ENCODE measurements around the gene MAP2K2. TPM values are rescaled to one million over a fixed set of nuclear protein-coding genes. Genes with fewer than 3 reads are reported as not detected.

The MAP2K2 gene
- total RNA-seq, 1 donor from 2014 or later, result 153 TPM

DNA sequence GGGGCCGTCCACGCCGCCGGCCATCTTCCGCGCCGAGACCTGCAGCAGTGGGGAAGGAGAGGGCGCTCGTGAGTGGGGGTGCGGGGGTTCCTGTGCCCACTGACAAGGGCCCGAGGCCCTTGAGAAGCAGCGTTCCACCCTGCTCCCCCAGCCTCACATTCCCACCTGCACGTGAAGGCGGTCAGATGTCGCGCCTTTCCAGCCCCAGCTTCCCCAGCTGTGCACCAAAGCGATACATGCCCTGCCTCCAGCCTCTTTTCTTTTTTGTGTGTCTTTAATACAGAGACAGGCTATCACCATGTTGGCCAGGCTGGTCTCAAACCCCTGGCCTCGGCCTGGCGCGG lies 68.7 kb downstream of the MAP2K2 start:
- no peak overlapping the region for H3K4me3 Mint-ChIP-seq (ENCODE audit: unreplicated experiment)

DNA sequence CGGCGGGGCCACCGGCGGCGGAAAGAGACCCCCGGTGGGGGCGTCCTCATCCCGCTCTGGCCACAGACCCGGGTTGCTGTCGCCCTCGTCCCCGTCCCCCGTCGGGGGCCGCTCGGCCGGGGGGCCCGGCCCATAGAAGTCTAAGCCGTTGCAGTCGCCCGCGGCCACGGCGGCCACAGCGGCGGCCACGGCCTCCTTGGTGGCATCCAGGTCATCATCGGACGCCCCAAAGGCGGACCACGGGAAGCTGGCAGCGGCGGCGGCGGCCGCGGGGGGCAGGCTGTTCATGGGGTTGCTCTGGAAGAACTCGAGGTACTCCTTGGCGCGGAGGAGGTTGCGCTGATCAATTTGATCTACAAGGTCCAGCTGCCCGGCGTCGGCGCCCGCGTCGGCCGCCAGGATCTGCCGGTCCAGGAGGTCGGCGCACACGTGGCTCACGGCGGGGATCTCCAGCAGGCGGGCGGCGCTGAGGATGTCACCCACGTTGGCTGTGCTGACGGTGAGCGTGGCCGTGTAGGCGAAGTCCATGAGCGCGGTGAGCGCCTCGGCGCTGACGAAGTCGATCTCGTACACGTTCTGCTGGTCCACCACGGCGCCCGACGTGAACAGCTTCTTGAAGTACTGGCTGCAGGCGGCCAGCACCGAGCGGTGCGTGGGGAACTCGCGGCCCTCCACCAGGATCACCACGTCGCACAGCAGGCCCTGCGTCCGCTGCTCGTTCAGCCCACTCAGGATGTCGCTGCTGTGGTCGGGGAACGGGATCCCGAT lies 69.3 kb downstream of the MAP2K2 start:
- DNase-seq (ENCODE audit: low spot score), result no peak
- TF ChIP-seq, protein P1, sequence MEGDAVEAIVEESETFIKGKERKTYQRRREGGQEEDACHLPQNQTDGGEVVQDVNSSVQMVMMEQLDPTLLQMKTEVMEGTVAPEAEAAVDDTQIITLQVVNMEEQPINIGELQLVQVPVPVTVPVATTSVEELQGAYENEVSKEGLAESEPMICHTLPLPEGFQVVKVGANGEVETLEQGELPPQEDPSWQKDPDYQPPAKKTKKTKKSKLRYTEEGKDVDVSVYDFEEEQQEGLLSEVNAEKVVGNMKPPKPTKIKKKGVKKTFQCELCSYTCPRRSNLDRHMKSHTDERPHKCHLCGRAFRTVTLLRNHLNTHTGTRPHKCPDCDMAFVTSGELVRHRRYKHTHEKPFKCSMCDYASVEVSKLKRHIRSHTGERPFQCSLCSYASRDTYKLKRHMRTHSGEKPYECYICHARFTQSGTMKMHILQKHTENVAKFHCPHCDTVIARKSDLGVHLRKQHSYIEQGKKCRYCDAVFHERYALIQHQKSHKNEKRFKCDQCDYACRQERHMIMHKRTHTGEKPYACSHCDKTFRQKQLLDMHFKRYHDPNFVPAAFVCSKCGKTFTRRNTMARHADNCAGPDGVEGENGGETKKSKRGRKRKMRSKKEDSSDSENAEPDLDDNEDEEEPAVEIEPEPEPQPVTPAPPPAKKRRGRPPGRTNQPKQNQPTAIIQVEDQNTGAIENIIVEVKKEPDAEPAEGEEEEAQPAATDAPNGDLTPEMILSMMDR (IDR thresholded peaks at IDR 0.05; ENCODE audit: unreplicated experiment), result no peak
- Mint-ChIP-seq H3K4me3 (ENCODE audit: unreplicated experiment) (no peak overlapping the region), H3K36me3 (ENCODE audit: low read depth, unreplicated experiment) (peaks cover 25% of the 10 kb centered on the region), H3K27me3 (ENCODE audit: unreplicated experiment) (peaks cover 15% of the 10 kb centered on the region), H3K9me3 (ENCODE audit: unreplicated experiment) (no peaks in the 10 kb centered on the region), H3K4me1 (ENCODE audit: unreplicated experiment) (peaks cover 5% of the 10 kb centered on the region), H3K27ac (ENCODE audit: unreplicated experiment) (no peak overlapping the region)

More for the DNA sequence above, 68.7 kb downstream of the MAP2K2 start:
- Mint-ChIP-seq H3K4me1 (ENCODE audit: unreplicated experiment) (peaks cover 5% of the 10 kb centered on the region), H3K27ac (ENCODE audit: unreplicated experiment) (peak overlapping the region; percentile 13), H3K27me3 (ENCODE audit: unreplicated experiment) (peaks cover 13% of the 10 kb centered on the region), H3K36me3 (ENCODE audit: low read depth, unreplicated experiment) (peaks cover 25% of the 10 kb centered on the region), H3K9me3 (ENCODE audit: unreplicated experiment) (no peaks in the 10 kb centered on the region)
- TF ChIP-seq, protein P1 (IDR thresholded peaks at IDR 0.05; ENCODE audit: unreplicated experiment), result no peak
- no peak for DNase-seq (ENCODE audit: low spot score)

GRCh38 chr19:4053423-4054324 lies 70.2 kb downstream of the MAP2K2 start:
- peak overlapping the region; percentile 81 for H3K27ac Mint-ChIP-seq (ENCODE audit: unreplicated experiment)
- peak overlapping the region; percentile 68 for H3K4me3 Mint-ChIP-seq (ENCODE audit: unreplicated experiment)
- H3K36me3 Mint-ChIP-seq (ENCODE audit: low read depth, unreplicated experiment), result peaks cover 25% of the 10 kb centered on the region
- DNase-seq (ENCODE audit: low spot score), result no peak
- peaks cover 5% of the 10 kb centered on the region for H3K4me1 Mint-ChIP-seq (ENCODE audit: unreplicated experiment)
- TF ChIP-seq, protein P1 (IDR thresholded peaks at IDR 0.05; ENCODE audit: unreplicated experiment), result no peak
- H3K9me3 Mint-ChIP-seq (ENCODE audit: unreplicated experiment), result no peaks in the 10 kb centered on the region
- H3K27me3 Mint-ChIP-seq (ENCODE audit: unreplicated experiment), result peaks cover 16% of the 10 kb centered on the region

DNA sequence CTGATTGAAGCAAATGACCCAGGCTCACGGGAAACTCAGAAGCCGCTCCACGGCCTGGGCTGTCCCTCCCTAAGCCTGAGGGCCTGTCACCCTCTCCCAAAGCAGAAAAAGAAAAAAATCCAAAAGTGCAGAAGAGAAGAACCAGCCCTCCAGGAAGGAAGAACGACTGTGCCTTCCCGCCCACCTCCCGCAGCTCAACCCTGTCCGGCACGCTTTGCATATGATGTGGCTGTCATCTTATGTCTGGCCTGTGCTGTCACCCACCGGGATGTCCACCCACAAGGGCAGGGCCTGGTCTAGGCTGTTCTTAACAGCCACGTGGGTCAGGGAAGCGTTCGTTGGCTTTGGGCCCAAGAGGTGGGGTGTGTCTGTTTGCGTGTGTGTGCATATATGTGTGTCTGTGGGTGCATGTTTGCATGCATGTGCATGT lies 70.9 kb downstream of the MAP2K2 start:
- H3K9me3 Mint-ChIP-seq (ENCODE audit: unreplicated experiment), result no peaks in the 10 kb centered on the region
- H3K4me3 Mint-ChIP-seq (ENCODE audit: unreplicated experiment), result peak overlapping the region; percentile 68
- peaks cover 25% of the 10 kb centered on the region for H3K36me3 Mint-ChIP-seq (ENCODE audit: low read depth, unreplicated experiment)
- peaks cover 5% of the 10 kb centered on the region for H3K4me1 Mint-ChIP-seq (ENCODE audit: unreplicated experiment)
- no peak overlapping the region for H3K27ac Mint-ChIP-seq (ENCODE audit: unreplicated experiment)
- DNase-seq (ENCODE audit: low spot score), result no peak
- peaks cover 16% of the 10 kb centered on the region for H3K27me3 Mint-ChIP-seq (ENCODE audit: unreplicated experiment)
- TF ChIP-seq, protein P1 (IDR thresholded peaks at IDR 0.05; ENCODE audit: unreplicated experiment), result no peak
